ENCODE results near the gene IL17RC. TPM values are rescaled to one million over a fixed set of nuclear protein-coding genes. Genes with fewer than 3 reads are reported as not detected.
"Not testable (repeated sequence)": the region's sequence is repeated elsewhere in the genome, so short reads cannot be mapped to it uniquely, and the experiment has no call there.

The IL17RC gene
- total RNA-seq, 1 donor from 2014 or later = 22.2 TPM

DNA sequence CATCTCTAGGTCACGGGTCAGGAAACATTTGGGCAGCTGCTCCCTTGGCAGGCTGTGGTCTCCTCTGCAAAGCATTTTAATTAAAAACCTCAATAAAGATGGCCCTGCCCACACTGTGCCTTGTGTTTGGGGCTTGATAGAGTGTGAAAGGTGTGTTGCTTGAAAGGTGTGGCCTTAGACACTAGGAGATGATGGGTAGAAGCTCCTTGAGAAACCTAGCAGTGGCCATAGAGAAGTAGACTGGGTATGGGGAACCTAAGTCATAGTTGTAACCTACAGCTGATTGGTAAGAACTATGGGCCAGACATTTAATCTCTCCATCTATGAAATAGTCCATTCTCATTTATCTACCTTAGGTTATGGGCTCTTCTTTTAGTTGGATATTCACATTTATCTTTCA, 23.2 kb upstream of the IL17RC start:
- DNase-seq = no peak

DNA sequence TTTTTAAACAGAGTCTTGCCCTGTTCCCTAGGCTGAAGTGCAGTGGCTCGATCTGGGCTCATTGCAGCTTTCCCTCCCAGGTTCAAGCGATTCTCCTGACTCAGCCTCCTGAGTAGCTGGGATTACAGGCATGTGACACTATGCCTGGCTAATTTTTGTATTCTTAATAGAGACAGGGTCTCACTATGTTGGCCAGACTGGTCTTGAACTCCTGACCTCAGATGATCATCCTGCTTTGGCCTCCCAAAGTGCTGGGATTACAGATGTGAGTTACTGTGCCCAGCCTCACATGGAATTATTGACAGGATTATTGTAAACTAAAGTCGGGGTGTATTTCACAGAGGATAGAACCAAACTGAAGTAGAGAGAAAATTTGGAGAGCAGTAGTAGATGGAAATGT, 21.2 kb upstream of the IL17RC start:
- DNase-seq = not testable (repeated sequence)

DNA sequence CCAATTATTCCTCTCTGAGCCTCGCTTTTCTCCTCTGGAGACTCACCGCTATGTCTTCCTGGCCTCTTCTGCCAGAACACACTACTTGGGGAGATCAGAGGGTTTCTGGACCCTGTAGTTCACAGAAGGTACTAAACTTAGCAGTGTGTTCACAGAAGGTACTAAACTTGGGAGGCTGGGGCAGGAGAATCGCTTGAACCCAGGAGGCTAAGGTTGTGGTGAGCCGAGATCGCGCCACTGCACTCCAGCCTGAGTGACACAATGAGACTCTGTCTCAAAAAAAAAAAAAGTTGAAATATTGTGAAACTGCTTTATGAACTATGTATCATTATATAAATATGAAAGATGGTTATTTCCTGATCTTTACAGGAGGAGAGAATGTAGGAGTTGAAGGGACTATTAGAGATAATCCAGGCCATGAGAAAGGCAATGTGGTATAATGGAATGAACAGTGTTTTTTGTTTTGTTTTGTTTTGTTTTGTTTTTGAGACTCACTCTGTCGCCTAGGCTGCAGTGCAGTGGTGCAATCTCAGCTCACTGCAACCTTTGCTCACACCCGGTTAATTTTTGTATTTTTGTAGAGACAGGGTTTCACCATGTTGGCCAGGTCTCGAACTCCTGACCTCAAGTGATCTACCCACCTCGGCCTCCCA, 20.0 kb upstream of the IL17RC start:
- not testable (repeated sequence) for DNase-seq

DNA sequence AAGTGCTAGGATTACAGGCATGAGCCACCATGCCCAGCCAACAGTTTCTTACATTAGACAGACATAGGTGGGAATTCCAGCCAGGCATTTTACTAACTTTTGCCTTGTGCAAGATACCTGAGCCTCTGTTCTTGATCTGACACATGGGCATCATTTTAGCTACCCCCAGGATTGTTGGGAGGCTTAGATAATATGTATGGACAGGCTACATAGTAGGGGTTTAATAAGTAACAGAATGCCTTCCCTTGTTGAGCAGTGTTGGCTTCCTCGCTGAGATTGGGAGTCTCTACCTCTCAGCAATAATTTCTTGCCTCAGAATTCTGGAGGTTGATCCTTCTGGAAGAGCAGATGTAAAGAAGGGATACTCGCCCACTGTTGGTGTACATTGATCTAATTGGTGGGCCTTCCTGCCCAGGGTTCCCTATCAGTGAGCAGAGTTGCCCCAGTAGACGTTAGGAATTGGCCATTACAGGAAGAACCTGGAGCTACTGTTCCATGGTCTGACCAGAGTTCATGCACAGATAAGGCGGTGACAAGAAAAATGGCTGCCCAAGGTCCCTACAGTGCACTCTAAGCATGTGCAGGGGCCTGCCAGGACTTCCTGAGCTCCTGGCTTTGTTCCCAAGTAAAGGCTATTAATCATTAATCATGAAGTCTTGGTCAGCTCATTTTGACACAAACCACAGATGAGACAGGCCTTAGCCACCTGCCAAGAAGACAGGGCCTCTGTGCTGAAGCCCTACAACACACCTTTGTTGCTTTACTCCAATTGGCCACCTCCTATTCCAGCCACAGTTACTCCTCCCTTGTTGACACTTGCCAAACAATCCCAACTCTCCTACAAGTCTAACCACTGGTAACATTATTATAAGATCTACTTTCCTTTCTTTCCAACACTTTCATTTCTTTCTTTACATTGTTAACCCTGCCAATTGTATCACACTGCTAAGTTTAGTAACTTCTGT, 19.2 kb upstream of the IL17RC start:
- no peak for DNase-seq

DNA sequence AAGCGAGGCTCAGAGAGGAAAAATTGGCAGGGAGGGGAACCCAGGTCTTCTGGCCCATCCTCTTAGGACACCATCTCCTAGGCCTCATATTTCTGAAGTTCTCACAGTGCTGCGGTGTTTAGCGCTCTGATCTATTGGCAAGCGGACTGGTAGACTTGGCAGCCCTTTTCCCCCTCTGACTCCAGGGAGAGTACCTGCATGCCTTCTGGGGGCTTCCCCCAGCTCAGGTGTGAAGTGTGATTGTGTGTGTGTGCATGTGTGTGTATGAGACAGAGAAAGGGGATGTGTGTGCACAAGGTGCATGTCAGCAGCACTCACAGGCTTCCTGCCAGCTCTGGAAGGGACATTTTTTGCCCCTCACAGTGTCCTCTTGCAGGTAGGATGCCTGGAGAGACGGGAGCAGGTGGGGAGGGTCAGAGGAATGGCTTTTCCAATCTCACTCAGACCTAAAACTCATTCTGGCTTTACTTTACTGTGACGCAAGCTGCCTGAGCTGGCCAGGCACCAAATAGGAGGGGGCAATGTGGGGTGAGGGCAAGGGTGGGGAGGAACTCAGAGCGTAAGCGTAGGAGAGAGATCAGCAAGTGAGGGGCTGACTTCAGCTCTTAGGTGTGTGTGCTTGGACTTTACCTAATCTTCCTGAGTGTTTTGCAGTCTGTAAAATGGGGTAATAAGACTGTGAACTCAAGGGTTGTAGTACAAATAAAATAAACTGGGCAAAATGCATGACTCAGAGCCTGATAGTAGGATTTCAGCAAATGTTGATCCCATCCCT, 18.2 kb upstream of the IL17RC start:
- DNase-seq = no peak

DNA sequence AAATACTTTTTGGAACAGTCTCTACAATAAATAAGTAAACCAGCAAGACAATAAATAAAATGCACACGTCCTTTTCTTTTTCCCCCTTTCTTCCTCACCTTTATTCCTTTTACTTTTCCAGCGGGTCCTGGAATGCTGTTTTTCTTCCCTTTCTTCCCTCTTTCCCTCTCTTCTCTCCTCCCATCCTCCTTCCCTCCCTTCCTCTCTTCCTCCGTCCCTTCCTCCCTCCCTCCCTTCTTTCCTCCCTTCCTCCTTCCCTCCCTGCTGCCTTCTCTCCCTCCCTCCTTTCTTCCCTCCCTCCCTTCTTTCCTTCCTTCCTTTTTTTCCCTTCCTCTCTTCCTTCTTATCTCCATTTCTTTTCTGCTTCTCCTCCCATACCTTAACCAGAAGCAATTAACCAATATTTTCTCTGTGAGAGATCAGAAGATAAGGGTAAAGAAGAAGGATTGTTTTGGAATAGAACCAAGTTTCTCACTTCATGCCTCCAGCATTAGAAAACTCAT, 17.6 kb upstream of the IL17RC start:
- no peak for DNase-seq

DNA sequence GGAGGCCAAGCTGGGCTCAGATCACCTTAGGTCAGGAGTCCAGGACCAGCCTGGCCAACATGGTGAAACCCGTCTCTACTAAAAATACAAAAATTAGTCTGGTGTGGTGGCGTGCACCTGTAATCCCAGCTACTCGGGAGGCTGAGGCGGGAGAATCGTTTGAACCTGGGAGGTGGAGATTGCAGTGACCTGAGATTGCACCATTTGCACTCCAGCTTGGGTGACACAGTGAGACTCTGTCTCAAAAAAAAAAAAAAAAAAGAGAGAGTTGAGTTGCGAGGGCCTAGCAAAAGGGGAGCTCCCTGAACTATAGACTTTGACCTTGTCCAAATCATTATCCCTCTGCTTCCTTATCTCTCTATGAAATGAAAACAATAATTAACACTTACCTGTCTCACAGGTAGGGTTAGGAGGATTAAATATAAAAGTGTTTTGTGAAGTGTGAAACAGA, 15.9 kb upstream of the IL17RC start:
- DNase-seq = not testable (repeated sequence)

DNA sequence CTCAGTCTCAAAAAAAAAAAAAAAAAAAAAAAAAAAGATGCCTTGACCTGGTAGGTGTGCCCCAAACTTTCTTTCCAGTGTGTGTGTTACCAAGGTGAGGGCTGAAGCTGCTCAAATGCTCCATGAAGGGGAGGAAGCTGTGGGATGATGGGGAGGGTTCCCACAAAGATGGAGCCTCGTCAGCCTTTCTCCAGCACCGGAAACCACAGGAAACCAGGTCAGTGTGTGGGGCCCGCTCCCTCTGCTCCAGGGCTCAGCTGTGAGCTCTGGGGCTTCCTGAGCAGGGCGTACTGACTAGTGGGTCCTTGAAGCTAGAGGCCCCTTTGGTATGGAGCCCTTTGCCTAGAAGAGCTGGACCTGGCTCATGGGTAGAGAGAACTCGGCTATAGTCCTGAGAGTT, 14.9 kb upstream of the IL17RC start:
- no peak for DNase-seq

DNA sequence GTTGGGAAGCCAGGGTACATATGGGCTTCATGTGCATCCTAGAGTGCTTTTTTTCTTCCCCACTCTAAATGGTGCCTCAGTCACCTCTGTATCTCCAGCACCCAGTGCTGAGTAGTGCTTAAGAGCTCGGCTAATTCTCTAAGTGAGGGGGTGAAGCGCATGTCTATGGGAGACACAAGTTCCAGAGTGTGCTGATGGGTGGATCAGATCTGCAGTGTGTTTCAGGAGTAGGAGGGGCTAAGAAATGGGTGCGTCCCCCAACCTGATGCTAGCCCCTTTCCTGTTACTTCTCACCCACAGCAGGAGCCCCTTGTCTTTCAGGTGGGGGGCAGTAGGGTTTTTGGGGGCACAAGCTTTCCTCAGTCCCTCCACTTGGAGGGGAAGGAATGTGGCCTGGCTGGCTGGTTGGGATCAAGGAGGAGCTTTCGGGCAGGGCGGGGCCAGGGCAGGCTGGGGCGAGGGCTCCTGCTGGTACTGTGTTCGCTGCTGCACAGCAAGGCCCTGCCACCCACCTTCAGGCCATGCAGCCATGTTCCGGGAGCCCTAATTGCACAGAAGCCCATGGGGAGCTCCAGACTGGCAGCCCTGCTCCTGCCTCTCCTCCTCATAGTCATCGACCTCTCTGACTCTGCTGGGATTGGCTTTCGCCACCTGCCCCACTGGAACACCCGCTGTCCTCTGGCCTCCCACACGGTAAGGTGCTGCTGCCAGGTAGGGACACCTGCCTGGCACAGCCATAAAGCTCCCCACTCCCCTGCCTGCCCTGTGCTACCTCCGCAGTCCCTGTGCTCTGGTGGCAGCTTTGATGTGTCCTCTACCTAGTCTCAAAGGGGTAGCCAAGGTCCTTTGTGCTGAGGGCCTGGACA, 14.3 kb upstream of the IL17RC start, which contains the start of gene IL17RE:
Gene IL17RE, plus strand, starts transcription at position 477 of the 866 bp plus-strand sequence. Its CDS starts 85 bp downstream, at position 562.
- DNase-seq = no peak

DNA sequence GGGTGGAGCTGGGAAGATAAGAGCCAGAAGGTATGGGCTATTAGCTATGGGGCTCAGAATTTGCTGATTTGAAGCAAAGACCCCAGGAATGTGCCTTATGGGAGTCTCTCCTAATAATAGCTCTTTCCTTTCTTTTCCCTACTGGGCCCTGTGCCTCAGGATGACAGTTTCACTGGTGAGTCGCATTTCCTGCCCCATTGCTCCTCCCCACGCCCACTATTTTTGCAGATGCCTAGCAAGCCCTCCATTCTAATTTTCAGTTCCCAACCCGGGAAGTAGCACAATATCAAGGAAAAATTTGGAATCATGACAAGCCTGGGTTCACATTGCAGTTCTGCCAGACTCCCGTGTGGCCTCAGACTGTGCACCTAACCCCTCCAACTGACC, 13.7 kb upstream of the IL17RC start:
- no peak for DNase-seq

DNA sequence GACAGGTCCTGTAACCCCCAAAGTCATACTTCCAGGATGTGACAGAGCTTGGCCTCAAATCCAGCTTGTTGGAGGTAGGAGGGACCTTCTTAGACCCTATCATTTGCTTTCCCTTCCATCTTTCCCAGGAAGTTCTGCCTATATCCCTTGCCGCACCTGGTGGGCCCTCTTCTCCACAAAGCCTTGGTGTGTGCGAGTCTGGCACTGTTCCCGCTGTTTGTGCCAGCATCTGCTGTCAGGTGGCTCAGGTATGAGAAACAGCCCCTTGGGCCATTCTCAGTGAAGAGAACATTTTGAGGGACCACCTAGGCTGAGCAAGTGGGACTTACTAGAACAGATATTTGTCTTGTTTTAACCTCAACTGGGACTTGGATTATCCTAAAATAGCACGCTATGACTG, 13.0 kb upstream of the IL17RC start:
- DNase-seq = no peak

DNA sequence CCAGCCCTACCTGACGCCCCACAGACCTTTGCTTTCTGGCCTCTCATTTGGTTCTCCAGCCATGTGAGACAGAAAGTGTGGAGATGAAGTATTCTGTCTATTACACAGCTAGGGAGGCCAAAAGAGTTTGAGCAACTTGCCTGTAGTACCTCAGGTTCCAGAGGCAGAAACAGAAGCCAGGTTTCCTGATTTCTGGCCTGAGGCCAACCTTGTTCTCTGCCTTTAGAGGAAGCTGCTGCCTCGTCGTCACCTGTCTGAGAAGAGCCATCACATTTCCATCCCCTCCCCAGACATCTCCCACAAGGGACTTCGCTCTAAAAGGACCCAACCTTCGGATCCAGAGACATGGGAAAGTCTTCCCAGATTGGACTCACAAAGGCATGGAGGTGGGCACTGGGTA, 10.4 kb upstream of the IL17RC start:
- no peak for DNase-seq

DNA sequence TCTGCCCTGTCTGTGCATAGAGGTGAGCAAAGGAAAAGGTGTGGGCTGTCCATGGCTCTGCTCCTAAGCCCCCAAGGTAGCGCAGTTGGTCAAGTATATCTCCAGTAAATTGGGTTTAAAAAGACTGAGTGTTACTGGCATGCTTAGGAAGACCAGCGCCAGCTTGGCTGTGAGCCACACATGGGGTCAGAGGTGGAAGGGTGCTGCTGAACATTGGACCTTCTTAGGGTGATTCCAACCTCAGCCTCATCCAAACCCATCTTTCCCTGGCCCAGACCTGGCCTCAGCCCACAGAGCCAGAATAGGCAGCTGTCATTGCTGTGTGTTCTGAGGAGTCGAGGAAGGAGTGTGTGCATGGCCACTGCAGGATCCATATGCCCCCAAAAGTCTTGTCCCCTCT, 8.6 kb upstream of the IL17RC start:
- DNase-seq = no peak

DNA sequence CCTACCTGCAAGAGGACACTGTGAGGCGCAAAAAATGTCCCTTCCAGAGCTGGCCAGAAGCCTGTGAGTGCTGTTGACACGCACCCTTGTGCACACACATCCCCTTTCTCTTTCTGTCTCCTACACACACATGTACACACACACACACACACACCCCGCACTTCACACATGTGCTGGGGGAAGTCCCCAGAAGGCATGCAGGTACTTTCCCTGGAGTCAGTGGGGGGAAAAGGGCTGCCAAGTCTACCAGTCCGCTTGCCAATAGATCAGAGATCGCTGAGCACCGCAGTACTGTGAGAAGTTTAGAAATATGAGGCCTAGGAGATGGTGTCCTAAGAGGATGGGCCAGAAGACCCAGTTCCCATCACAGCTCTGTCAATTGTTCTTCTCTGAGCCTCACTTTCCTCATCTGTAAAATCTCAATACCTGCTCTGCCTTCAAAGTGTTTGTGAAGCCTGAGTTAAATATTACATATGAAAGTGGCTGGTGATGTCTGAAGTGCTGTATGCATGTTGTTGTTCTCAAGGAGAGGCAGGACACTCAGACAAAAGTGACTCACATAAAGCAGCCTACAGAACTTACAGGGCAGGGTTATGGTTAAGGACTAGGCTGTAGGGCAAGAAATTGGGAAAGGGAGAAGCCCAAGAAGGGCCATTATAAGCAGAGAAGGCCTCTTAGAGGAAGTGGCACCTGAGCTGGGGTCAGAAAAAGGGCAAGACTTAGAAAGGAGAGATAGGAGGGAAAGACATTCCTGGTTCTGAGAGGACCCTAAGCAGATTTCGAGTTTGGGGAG, 7.5 kb upstream of the IL17RC start:
- no peak for DNase-seq

DNA sequence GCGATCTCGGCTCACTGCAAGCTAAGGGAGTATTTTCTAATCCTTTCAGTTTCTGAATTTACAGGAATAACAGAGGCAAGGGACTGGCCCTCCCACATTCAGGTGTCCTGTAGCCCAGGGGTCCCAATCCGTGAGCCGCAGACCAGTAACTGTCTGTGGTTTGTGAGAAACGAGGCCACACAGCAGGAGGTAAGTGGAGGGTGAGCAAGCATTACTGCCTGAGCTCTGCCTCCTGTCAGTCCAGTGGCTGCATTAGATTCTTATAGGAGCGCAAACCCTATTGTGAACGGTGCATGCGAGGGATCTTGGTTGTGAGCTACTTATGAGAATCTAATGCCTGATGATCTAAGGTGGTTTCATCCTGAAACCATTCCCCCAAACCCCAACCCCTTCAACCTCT, 5.0 kb upstream of the IL17RC start:
- no peak for DNase-seq

DNA sequence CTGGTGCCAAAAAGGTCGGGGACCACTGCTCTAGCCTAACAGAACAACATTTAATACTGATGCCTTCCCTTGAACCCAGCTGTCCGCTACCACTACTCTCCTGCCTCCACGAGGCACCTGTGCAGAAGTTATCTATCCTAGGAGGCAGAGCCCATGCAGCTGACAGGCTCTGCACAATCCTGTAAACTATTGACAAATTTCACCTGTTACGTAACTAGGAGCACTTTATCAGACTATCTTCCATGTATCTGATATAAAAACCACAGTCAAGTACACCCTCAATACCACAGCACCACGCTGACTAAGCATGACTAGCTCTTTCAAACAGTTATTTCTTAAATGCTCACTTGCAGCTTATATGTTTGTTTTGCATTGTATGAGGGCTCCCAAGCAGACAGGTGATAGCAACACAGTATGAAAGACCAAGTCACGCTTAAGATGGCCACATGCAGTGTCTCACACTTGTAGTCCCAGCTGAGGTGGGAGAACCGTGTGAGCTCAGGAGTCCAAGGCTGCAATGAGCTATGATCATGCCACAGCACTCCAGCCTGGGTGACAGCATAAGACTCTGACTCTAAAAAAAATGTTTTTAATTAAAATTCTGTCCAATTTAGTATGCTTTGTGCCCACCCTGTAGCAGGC, 4.5 kb upstream of the IL17RC start:
- DNase-seq = no peak

DNA sequence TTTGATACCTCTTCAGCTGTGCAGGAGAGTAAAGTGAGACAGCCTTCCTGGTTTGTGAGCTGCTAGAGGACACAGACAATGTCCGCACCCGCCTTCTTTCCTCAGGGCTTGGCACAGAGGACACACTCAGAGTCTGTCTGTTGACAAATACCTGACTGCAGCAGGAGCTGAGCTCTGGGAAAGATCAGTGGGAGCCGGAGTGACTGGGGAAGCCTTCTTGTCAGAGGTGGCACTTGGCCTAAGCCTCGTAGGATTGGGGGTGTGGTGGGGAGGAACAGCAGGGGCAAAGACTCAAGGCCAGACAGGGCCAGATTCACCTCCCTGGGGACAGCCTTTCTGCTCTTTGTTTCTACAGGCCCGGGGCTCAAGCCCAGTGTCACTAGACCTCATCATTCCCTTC, 3.3 kb upstream of the IL17RC start:
- no peak for DNase-seq

DNA sequence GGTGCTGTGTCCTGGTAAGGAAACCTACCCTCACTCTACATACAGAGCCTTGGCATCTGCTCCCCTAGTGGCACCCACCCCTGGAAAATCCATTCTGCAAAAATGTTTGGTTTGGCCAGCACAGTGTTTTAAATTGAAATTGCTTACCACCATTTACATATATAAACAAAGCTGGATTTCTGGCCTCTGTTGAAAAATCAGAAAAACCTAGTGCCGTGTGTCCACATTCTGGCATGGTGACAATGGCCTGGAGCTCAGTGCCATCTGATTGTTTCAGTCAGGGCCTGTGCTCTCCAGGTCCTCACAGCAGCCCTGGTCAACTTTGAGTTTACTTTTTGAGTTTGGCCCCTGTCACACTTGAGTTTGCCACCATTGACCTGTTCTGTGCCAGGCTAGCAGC, 2.9 kb upstream of the IL17RC start:
- no peak for DNase-seq

DNA sequence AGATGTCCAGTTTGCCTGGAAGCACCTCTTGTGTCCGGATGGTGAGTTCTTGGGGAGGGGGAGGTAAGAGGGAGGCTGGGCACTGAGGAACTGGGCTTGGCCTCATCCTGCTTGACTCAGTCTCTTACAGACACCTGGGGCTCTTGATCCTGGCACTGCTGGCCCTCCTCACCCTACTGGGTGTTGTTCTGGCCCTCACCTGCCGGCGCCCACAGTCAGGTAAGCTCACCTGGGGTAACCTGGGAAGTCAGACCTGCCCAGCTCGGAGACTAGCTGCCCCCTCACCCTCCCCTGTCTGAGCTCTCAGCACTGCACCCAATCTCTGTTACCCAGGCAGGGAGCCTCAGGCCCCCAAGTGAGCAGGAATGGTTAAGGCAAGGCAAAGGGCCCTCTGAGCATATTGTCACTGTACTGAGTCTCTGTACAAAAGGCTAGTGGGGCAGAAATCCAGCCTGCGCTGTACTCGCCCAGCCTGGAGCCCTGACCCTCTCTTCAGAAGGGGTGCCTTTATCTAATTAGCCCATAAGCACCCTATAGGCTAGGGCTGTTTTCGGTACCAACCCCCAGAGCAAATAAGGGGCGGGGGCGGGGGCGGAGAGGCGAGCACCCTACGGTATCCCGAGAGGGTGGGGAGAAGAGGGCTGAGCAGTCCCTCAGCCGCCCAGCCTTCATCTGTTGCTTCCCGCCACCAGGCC, 2.2 kb upstream of the IL17RC start:
- peak; percentile 13 for DNase-seq

Measured in skin of body (tissue), 2 donors.